GM18861 (cell line): Measurements from ENCODE around the gene SPOCD1.
A peak's percentile ranks its signal among the peaks of the same experiment; 100 is the strongest.

Source experiments
- ATAC-seq: cut with Tn5 transposase; IDR thresholded peaks from one replicate; pipeline ENCODE4 v1.9.1; 2021; ENCODE audit not compliant: unreplicated experiment

Gene SPOCD1

DNA sequence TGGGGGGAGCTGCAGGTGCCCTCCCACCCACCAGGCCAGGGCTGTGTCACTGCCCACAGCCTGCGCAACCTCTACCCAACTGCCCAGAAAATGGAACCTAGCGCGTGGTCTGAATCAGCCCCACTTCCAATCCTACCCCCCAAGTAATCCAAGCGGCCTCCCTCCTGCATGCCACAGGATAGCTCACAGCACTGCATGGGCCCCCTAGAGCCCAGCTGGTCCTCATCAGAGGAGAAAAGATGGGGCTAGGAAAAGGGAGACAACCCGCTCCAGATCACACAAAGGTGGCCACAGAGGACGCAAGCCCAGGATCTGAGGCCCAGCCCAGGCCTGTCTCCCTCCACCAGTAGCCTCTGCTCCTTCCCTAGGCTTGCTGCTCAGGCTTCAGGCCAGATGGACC is 57.8 kb downstream of the SPOCD1 start:
- ATAC-seq: no peak

GRCh38 chr1:31757204-31757679 is 58.6 kb downstream of the SPOCD1 start:
- no peak for ATAC-seq

GRCh38 chr1:31756578-31756977 is 59.2 kb downstream of the SPOCD1 start:
- ATAC-seq: no peak

- no peak for ATAC-seq
These were observed 59.9 kb downstream of the SPOCD1 start for GRCh38 chr1:31755850-31756492.

DNA sequence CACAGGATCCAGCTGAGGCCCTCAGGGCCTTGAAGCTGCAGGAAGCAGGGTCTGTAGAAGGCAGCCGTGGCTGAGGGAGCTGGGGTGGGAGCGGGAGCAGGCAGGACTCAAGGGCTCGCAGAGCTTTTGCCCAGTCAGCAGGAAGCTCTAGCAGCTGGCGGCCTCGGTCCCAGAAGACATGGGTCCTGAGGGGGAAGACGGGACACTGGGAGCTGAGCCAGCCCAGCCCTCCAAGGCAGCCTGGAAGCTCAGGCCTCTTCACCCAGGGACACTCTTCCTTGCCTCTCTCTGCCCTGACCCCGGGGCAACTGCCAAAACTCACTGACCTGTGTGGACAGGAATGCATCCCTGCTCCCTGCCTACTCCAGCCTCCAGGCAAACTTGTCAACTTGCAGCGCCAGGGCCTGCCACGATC is 60.6 kb downstream of the SPOCD1 start:
- ATAC-seq: no peak

GRCh38 chr1:31754397-31754796 is 61.4 kb downstream of the SPOCD1 start:
- ATAC-seq: no peak

GRCh38 chr1:31753707-31754349 is 62.0 kb downstream of the SPOCD1 start:
- ATAC-seq: no peak

GRCh38 chr1:31752952-31753475 is 62.8 kb downstream of the SPOCD1 start:
- no peak for ATAC-seq

DNA sequence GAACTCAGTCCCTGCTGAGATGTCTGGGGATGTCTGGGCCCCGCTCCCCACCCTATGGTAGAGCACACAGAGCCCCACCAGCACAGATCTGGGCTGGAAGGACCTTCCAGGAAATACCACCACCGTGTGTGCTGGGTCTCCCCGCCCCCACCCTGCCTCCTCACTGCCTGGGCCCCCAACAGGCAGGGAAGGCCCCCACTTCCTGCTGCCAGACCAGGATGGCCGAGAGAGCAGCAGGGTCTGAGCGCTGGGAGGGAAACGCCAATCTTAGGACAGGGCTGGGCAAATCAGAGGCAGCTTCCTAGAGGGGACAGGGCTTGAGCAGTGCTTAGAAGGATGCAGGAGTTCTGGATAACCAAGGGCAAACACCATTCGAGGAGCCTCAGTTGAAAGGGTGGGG is 63.6 kb downstream of the SPOCD1 start:
- no peak for ATAC-seq

- no peak for ATAC-seq
These were observed 64.0 kb downstream of the SPOCD1 start for GRCh38 chr1:31751822-31752241.

DNA sequence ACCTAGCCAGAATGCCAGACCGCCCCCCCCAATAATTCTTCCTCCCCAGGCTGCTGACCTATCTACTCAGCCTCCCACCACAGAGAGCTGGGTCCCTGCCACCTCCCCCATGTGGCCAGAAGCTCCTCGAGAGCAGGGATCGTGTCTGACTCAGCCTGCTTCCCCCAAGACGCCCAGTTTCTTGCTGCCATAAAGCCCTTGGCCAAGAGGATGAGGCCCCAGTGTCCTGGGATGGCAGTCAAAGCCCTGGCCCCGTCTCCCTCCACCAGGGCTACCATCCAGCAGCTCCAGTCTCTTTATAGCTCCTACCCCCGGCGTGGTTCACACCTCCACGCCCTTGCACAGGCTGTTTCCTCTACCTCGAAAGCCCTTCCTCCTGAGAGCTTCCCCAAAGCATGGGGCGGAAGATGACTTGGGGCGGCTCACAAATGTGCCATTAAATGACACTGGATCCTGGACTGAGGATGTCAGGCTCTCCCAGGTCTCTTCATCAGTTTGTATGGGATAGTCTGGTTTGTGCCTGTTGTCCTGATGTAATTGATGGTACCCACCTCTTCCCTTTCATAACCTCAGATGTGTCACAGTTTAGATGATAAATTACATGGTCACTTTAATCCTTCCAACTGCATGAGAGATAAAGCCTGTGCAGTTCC is 64.8 kb downstream of the SPOCD1 start:
- ATAC-seq: no peak

GRCh38 chr1:31749785-31750735 is 65.8 kb downstream of the SPOCD1 start:
- ATAC-seq: no peak

- no peak for ATAC-seq
These were observed 67.5 kb downstream of the SPOCD1 start for GRCh38 chr1:31748365-31748764.

- ATAC-seq: no peak
These were observed 68.5 kb downstream of the SPOCD1 start for GRCh38 chr1:31747304-31747703.

GRCh38 chr1:31746687-31747086 is 69.1 kb downstream of the SPOCD1 start:
- no peak for ATAC-seq

GRCh38 chr1:31745946-31746670 is 69.7 kb downstream of the SPOCD1 start:
- ATAC-seq: no peak

- ATAC-seq: no peak
These were observed 70.5 kb downstream of the SPOCD1 start for GRCh38 chr1:31745096-31745945.

- peak; percentile 52 for ATAC-seq
These were observed 71.5 kb downstream of the SPOCD1 start for GRCh38 chr1:31744165-31744888.
